ENCODE data around the gene ADCY3. TPM values are rescaled to one million over a fixed set of nuclear protein-coding genes. Genes with fewer than 3 reads are reported as not detected.

The ADCY3 gene
- total RNA-seq, 1 experiment from 2014 or later, result 39.5 TPM

DNA sequence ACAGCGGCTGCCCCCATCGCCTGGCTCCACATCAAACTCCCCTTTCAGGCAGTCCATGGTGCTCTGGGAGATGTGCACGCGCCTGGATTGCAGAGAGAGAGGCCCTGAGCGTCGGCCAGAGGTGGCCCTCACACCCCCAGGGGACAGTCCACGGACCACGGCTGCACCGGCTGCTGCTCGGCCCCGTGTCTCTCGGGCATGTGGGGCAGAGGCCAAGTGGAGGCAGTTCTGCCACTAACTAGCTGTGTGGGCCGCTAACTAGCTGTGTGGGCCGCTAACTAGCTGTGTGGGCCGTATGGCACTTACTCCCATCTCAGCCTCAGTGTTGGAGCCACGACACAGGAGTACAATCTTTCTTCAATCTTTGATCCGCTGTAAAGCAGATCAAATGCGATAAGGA, 81.5 kb downstream of the ADCY3 start:
- Histone ChIP-seq H4K91ac (ENCODE audit: insufficient read length, low read depth, low read length) (no peak overlapping the region), H3K4me2 (ENCODE audit: insufficient read depth, insufficient read length, low read length) (no peak overlapping the region), H2AFZ (ENCODE audit: low read length) (no peak overlapping the region), H2BK120ac (ENCODE audit: low read depth, low read length, poor library complexity, severe bottlenecking) (no peak overlapping the region), H3K23ac (ENCODE audit: insufficient read length, low read depth, low read length) (no peak overlapping the region), H3K27me3 (ENCODE audit: insufficient read depth, low read length) (no peaks in the 10 kb centered on the region), H3K18ac (ENCODE audit: insufficient read length, low read depth, low read length) (no peak overlapping the region), H4K8ac (replicated peaks; ENCODE audit: insufficient read length, low read depth, low read length) (no peak overlapping the region), H3K79me2 (ENCODE audit: insufficient read depth, low read length) (no peaks in the 10 kb centered on the region), H2BK5ac (ENCODE audit: insufficient read length, low read length) (no peak overlapping the region), H2BK12ac (ENCODE audit: insufficient read length, low read depth, low read length) (no peak overlapping the region), H2AK5ac (ENCODE audit: insufficient read length, low read length) (no peak overlapping the region), H3K4me1 (ENCODE audit: insufficient read depth, low read length) (no peaks in the 10 kb centered on the region), H3K56ac (ENCODE audit: insufficient read length, low read depth, low read length) (no peak overlapping the region), H3K9me3 (ENCODE audit: control insufficient read depth, low read depth, low read length) (no peaks in the 10 kb centered on the region), H3T11ph (ENCODE audit: low read length) (no peak overlapping the region), H3K27ac (ENCODE audit: insufficient read length, low read depth, low read length) (no peak overlapping the region), H3K4ac (ENCODE audit: low read depth, low read length) (no peak overlapping the region), H3K79me1 (ENCODE audit: insufficient read depth, low read depth, low read length, poor library complexity, severe bottlenecking) (no peaks in the 10 kb centered on the region), H2BK15ac (ENCODE audit: low read depth, low read length) (no peak overlapping the region), H4K5ac (ENCODE audit: insufficient read length, low read depth, low read length) (no peak overlapping the region), H2BK20ac (ENCODE audit: low read depth, low read length, poor library complexity, severe bottlenecking) (no peak overlapping the region), H3K14ac (ENCODE audit: insufficient read depth, low read length) (no peak overlapping the region), H4K20me1 (ENCODE audit: control insufficient read depth, insufficient read depth, insufficient read length) (no peaks in the 10 kb centered on the region), H3K9ac (ENCODE audit: extremely low read depth, insufficient read length, low read length) (no peak overlapping the region), H3K23me2 (ENCODE audit: insufficient read length, low read depth, low read length, poor library complexity, severe bottlenecking) (no peaks in the 10 kb centered on the region)
- Mint-ChIP-seq H3K9me3 (peaks cover 0 to 6% of the 10 kb centered on the region in 2 experiments; a peak in 3 of 5 replicates), H3K27ac (no peak overlapping the region), H3K4me3 (no peak overlapping the region), H3K27me3 (ENCODE audit: low read depth) (no peaks in the 10 kb centered on the region; the same call in 1 of the 2 replicates), H3K4me1 (peaks cover 7 to 12% of the 10 kb centered on the region in 2 experiments), H3K36me3 (ENCODE audit: insufficient read depth in 1 of 3, low read depth in 3 of 3) (peaks cover 40 to 46% (median 45%) of the 10 kb centered on the region in 3 experiments; a peak in 6 of 7 replicates)
- TF ChIP-seq, protein P1, sequence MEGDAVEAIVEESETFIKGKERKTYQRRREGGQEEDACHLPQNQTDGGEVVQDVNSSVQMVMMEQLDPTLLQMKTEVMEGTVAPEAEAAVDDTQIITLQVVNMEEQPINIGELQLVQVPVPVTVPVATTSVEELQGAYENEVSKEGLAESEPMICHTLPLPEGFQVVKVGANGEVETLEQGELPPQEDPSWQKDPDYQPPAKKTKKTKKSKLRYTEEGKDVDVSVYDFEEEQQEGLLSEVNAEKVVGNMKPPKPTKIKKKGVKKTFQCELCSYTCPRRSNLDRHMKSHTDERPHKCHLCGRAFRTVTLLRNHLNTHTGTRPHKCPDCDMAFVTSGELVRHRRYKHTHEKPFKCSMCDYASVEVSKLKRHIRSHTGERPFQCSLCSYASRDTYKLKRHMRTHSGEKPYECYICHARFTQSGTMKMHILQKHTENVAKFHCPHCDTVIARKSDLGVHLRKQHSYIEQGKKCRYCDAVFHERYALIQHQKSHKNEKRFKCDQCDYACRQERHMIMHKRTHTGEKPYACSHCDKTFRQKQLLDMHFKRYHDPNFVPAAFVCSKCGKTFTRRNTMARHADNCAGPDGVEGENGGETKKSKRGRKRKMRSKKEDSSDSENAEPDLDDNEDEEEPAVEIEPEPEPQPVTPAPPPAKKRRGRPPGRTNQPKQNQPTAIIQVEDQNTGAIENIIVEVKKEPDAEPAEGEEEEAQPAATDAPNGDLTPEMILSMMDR (conservative IDR thresholded peaks at IDR 0.05), result no peak
- WGBS (ENCODE audit: extremely low coverage, insufficient read length, low lambda C conversion rate), result no CpG with 5 or more reads among the region's 18 CpGs
- no peak for DNase-seq

All from H9 (cell line).